Stimulated activated CD4-positive, alpha-beta T cell treated with anti-CD3 and anti-CD28 coated beads, Interleukin-1b, Interleukin-23, amount 100 ng/mL, for 48 hours (primary cell): ENCODE results near the gene TMEM43.

ENCODE experiments used
- DNase-seq: peaks from one replicate; pipeline ENCODE4 v3.0.0-alpha.2; 2020

The TMEM43 gene

GRCh38 chr3:14179795-14180194 lies 54.9 kb downstream of the TMEM43 start:
- no peak for DNase-seq

GRCh38 chr3:14181253-14181652 lies 56.4 kb downstream of the TMEM43 start:
- no peak for DNase-seq

- DNase-seq: no peak
These were observed 58.2 kb downstream of the TMEM43 start for GRCh38 chr3:14183015-14183577.

- no peak for DNase-seq
These were observed 62.1 kb downstream of the TMEM43 start for GRCh38 chr3:14186854-14187458.

GRCh38 chr3:14188041-14188754 lies 63.3 kb downstream of the TMEM43 start:
- DNase-seq: no peak
